GM15510 (cell line): ENCODE results near the gene MAOA.

Experiments
- POLR2A ChIP-seq: IDR thresholded peaks from 3 replicates; pipeline ENCODE4 v1.6.1; 2011; ENCODE audit warnings: borderline replicate concordance; ENCODE audit not compliant: insufficient read length; ENCODE audit errors: extremely low read depth

Gene MAOA

GRCh38 chrX:43688586-43688985, 32.5 kb downstream of the MAOA start:
- no peak for TF ChIP-seq POLR2A

GRCh38 chrX:43693602-43694406, 37.7 kb downstream of the MAOA start:
- TF ChIP-seq POLR2A = no peak

GRCh38 chrX:43699475-43699874, 43.4 kb downstream of the MAOA start:
- no peak for TF ChIP-seq POLR2A

- TF ChIP-seq POLR2A = no peak
Measured at GRCh38 chrX:43702079-43702524, 46.0 kb downstream of the MAOA start.

- TF ChIP-seq POLR2A = no peak
Measured at GRCh38 chrX:43702660-43703059, 46.6 kb downstream of the MAOA start.

- TF ChIP-seq POLR2A = no peak
Measured at GRCh38 chrX:43703211-43703791, 47.2 kb downstream of the MAOA start.

GRCh38 chrX:43706786-43707370, 50.8 kb downstream of the MAOA start:
- TF ChIP-seq POLR2A = no peak

GRCh38 chrX:43707812-43708548, 51.9 kb downstream of the MAOA start:
- TF ChIP-seq POLR2A = no peak

GRCh38 chrX:43716144-43716543, 60.0 kb downstream of the MAOA start:
- TF ChIP-seq POLR2A = no peak

GRCh38 chrX:43716696-43717095, 60.6 kb downstream of the MAOA start:
- no peak for TF ChIP-seq POLR2A

GRCh38 chrX:43717161-43717560, 61.1 kb downstream of the MAOA start:
- TF ChIP-seq POLR2A = no peak

GRCh38 chrX:43718081-43718480, 62.0 kb downstream of the MAOA start:
- no peak for TF ChIP-seq POLR2A

- TF ChIP-seq POLR2A = no peak
Measured at GRCh38 chrX:43718546-43718945, 62.4 kb downstream of the MAOA start.

GRCh38 chrX:43718956-43719355, 62.9 kb downstream of the MAOA start:
- no peak for TF ChIP-seq POLR2A

GRCh38 chrX:43720082-43720481, 64.0 kb downstream of the MAOA start:
- TF ChIP-seq POLR2A = no peak
